H1 (cell line): Measurements from ENCODE around the gene RASAL1.

ENCODE experiments used
- MAFK ChIP-seq: IDR thresholded peaks from 2 replicates; pipeline ENCODE4 v1.6.1; 2012; ENCODE audit warnings: low read depth, mild to moderate bottlenecking, improper control_type of control experiment, low read length
- POLR2A ChIP-seq, 2 experiments: IDR thresholded peaks; 1 replicate in 1 of 2; 2 replicates in 1 of 2; pipeline ENCODE4 v1.6.1; 2011; ENCODE audit warnings: low read depth in 2 of 2, low read length in 2 of 2, mild to moderate bottlenecking in 2 of 2; ENCODE audit errors: control extremely low read depth in 1 of 2
- TBP ChIP-seq: IDR thresholded peaks from 2 replicates; pipeline ENCODE4 v1.6.1; 2011; ENCODE audit warnings: low read depth, low read length, improper control_type of control experiment
- TF ChIP-seq, protein P1 (sequence below), 3 experiments: IDR thresholded peaks; 1 replicate in 2 of 3; 2 replicates in 1 of 3; pipeline versions ENCODE4 v1.5.1 to v1.6.1; 2011; ENCODE audit warnings: low read length in 3 of 3, mild to moderate bottlenecking in 3 of 3, inconsistent platforms in 2 of 3, low read depth in 1 of 3, moderate library complexity in 1 of 3; ENCODE audit not compliant: insufficient read depth in 1 of 3; ENCODE audit errors: control extremely low read depth in 1 of 3

GRCh38 chr12:113154351-113154973, 18.9 kb upstream of the RASAL1 start:
- TF ChIP-seq POLR2A (IDR thresholded peaks at IDR 0.05; ENCODE audit: control extremely low read depth in 1 of 2, low read depth in 2 of 2, low read length in 2 of 2) (0 out of 3 replicates have a peak, but pooled peaks of 1 of the 2 experiments have one; percentile 13), TBP (no peak; the same call in 1 of the 2 replicates), MAFK (no peak)
- TF ChIP-seq, protein P1, sequence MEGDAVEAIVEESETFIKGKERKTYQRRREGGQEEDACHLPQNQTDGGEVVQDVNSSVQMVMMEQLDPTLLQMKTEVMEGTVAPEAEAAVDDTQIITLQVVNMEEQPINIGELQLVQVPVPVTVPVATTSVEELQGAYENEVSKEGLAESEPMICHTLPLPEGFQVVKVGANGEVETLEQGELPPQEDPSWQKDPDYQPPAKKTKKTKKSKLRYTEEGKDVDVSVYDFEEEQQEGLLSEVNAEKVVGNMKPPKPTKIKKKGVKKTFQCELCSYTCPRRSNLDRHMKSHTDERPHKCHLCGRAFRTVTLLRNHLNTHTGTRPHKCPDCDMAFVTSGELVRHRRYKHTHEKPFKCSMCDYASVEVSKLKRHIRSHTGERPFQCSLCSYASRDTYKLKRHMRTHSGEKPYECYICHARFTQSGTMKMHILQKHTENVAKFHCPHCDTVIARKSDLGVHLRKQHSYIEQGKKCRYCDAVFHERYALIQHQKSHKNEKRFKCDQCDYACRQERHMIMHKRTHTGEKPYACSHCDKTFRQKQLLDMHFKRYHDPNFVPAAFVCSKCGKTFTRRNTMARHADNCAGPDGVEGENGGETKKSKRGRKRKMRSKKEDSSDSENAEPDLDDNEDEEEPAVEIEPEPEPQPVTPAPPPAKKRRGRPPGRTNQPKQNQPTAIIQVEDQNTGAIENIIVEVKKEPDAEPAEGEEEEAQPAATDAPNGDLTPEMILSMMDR (IDR thresholded peaks at IDR 0.05; ENCODE audit: control extremely low read depth in 1 of 3, insufficient read depth in 1 of 3, low read depth in 1 of 3, low read length in 3 of 3), result no peak
